Measurements from ENCODE around the gene MVK. TPM values are rescaled to one million over a fixed set of nuclear protein-coding genes. Genes with fewer than 3 reads are reported as not detected.
A peak's percentile ranks its signal among the peaks of the same experiment; 100 is the strongest.
"Not testable (repeated sequence)": the region's sequence is repeated elsewhere in the genome, so short reads cannot be mapped to it uniquely, and the experiment has no call there.

Gene MVK
- total and polyA plus RNA-seq, 5 donors: 5.8 to 10.2 (median 7.4) TPM

- no peak overlapping the region for H3K4me3 ChIP-seq (ENCODE audit: low read length)
- no peaks in the 10 kb centered on the region for H3K9me3 ChIP-seq (ENCODE audit: control insufficient read depth, low read length)
- H3K27ac ChIP-seq (ENCODE audit: low read length): no peak overlapping the region
- no peaks in the 10 kb centered on the region for H3K27me3 ChIP-seq (ENCODE audit: control insufficient read depth, insufficient read depth)
- intact Hi-C loops (cut with DNase I): loop anchor here in 1 of 4 donors (10.0 kb wide), 1 partner anchor 114 kb away; the partner anchor contains the start of gene FAM222A
- ATAC-seq (no peak), DNase-seq (peak in 1 of 3 donors; percentile 1)
- 91% methylated on average over 8 of the region's 8 CpGs for WGBS
- H3K4me1 ChIP-seq (ENCODE audit: control insufficient read depth, insufficient read depth, low read length): peaks cover 2% of the 10 kb centered on the region
Measured at GRCh38 chr12:109600995-109601394, 27.4 kb downstream of the MVK start.

GRCh38 chr12:109601557-109601956, 28.0 kb downstream of the MVK start:
- intact Hi-C loops (cut with DNase I): loop anchor here in 1 of 4 donors (10.0 kb wide), 1 partner anchor 113 kb away; the partner anchor contains the start of gene FAM222A
- ATAC-seq: no peak
- H3K27ac ChIP-seq (ENCODE audit: low read length): no peak overlapping the region
- DNase-seq: peak in 1 of 3 donors; percentile 16
- H3K4me3 ChIP-seq (ENCODE audit: low read length): no peak overlapping the region
- WGBS: 78% methylated on average over 8 of the region's 8 CpGs
- peaks cover 2% of the 10 kb centered on the region for H3K4me1 ChIP-seq (ENCODE audit: control insufficient read depth, insufficient read depth, low read length)
- no peaks in the 10 kb centered on the region for H3K9me3 ChIP-seq (ENCODE audit: control insufficient read depth, low read length)
- no peaks in the 10 kb centered on the region for H3K27me3 ChIP-seq (ENCODE audit: control insufficient read depth, insufficient read depth)

GRCh38 chr12:109602132-109602531, 28.5 kb downstream of the MVK start:
- WGBS: 89% methylated on average over 5 of the region's 5 CpGs
- not testable (repeated sequence) for H3K9me3 ChIP-seq (ENCODE audit: control insufficient read depth, low read length); H3K27me3 ChIP-seq (ENCODE audit: control insufficient read depth, insufficient read depth); H3K27ac ChIP-seq (ENCODE audit: low read length); ATAC-seq; H3K4me3 ChIP-seq (ENCODE audit: low read length); H3K4me1 ChIP-seq (ENCODE audit: control insufficient read depth, insufficient read depth, low read length)
- intact Hi-C loops (cut with DNase I): loop anchor here in 1 of 4 donors (10.0 kb wide), 1 partner anchor 113 kb away; the partner anchor contains the start of gene FAM222A
- DNase-seq: peak in 1 of 3 donors; percentile 7

GRCh38 chr12:109604132-109604585, 30.6 kb downstream of the MVK start:
- H3K27ac ChIP-seq (ENCODE audit: low read length): no peak overlapping the region
- WGBS: 94% methylated on average over 3 of the region's 3 CpGs
- ATAC-seq (no peak), DNase-seq (no peak)
- intact Hi-C loops (cut with DNase I): loop anchor here in 1 of 4 donors (10.0 kb wide), 1 partner anchor 111 kb away; the partner anchor contains the start of gene FAM222A
- no peaks in the 10 kb centered on the region for H3K9me3 ChIP-seq (ENCODE audit: control insufficient read depth, low read length)
- no peaks in the 10 kb centered on the region for H3K4me1 ChIP-seq (ENCODE audit: control insufficient read depth, insufficient read depth, low read length)
- no peak overlapping the region for H3K4me3 ChIP-seq (ENCODE audit: low read length)
- no peaks in the 10 kb centered on the region for H3K27me3 ChIP-seq (ENCODE audit: control insufficient read depth, insufficient read depth)

- WGBS: 81% methylated on average over 5 of the region's 5 CpGs
Measured at GRCh38 chr12:109605016-109605415, 31.4 kb downstream of the MVK start.

GRCh38 chr12:109605599-109606228, 32.1 kb downstream of the MVK start:
- Histone ChIP-seq H3K9me3 (ENCODE audit: control insufficient read depth, low read length) (no peaks in the 10 kb centered on the region), H3K4me1 (ENCODE audit: control insufficient read depth, insufficient read depth, low read length) (no peaks in the 10 kb centered on the region), H3K27ac (ENCODE audit: low read length) (no peak overlapping the region), H3K27me3 (ENCODE audit: control insufficient read depth, insufficient read depth) (no peaks in the 10 kb centered on the region), H3K4me3 (ENCODE audit: low read length) (no peak overlapping the region)
- DNase-seq: peak in 1 of 3 donors; percentile 27
- 74% methylated on average over 13 of the region's 13 CpGs for WGBS
- intact Hi-C loops (cut with DNase I): loop anchor here in 1 of 4 donors (10.0 kb wide), 1 partner anchor 109 kb away; the partner anchor contains the start of gene FAM222A
- no peak for ATAC-seq

More at GRCh38 chr12:109605016-109605415, 31.4 kb downstream of the MVK start:
- Histone ChIP-seq H3K27me3 (ENCODE audit: control insufficient read depth, insufficient read depth) (no peaks in the 10 kb centered on the region), H3K27ac (ENCODE audit: low read length) (no peak overlapping the region), H3K4me1 (ENCODE audit: control insufficient read depth, insufficient read depth, low read length) (no peaks in the 10 kb centered on the region), H3K4me3 (ENCODE audit: low read length) (no peak overlapping the region), H3K9me3 (ENCODE audit: control insufficient read depth, low read length) (no peaks in the 10 kb centered on the region)
- intact Hi-C loops (cut with DNase I): loop anchor here in 1 of 4 donors (10.0 kb wide), 1 partner anchor 110 kb away; the partner anchor contains the start of gene FAM222A
- DNase-seq (peak in 1 of 3 donors; percentile 13), ATAC-seq (no peak)

GRCh38 chr12:109606320-109607028, 32.9 kb downstream of the MVK start:
- Histone ChIP-seq H3K27me3 (ENCODE audit: control insufficient read depth, insufficient read depth) (no peaks in the 10 kb centered on the region), H3K27ac (ENCODE audit: low read length) (peak overlapping the region; percentile 37), H3K9me3 (ENCODE audit: control insufficient read depth, low read length) (no peaks in the 10 kb centered on the region), H3K4me3 (ENCODE audit: low read length) (no peak overlapping the region), H3K4me1 (ENCODE audit: control insufficient read depth, insufficient read depth, low read length) (no peaks in the 10 kb centered on the region)
- intact Hi-C loops (cut with DNase I): loop anchor here in 1 of 4 donors (10.0 kb wide), 1 partner anchor 108 kb away; the partner anchor contains the start of gene FAM222A
- WGBS: 14% methylated on average over 30 of the region's 30 CpGs
- DNase-seq (peak in 2 of 3 donors; percentile 72 to 74), ATAC-seq (peak; percentile 63 to 67)

GRCh38 chr12:109607618-109608017, 34.0 kb downstream of the MVK start:
- intact Hi-C loops (cut with DNase I): loop anchor here in 1 of 4 donors (10.0 kb wide), 1 partner anchor 107 kb away; the partner anchor contains the start of gene FAM222A
- Histone ChIP-seq H3K9me3 (ENCODE audit: control insufficient read depth, low read length) (no peaks in the 10 kb centered on the region), H3K27me3 (ENCODE audit: control insufficient read depth, insufficient read depth) (no peaks in the 10 kb centered on the region), H3K4me1 (ENCODE audit: control insufficient read depth, insufficient read depth, low read length) (no peaks in the 10 kb centered on the region), H3K27ac (ENCODE audit: low read length) (no peak overlapping the region), H3K4me3 (ENCODE audit: low read length) (no peak overlapping the region)
- WGBS: 82% methylated on average over 4 of the region's 4 CpGs
- ATAC-seq (no peak), DNase-seq (peak in 1 of 3 donors; percentile 5)

GRCh38 chr12:109608270-109608669, 34.7 kb downstream of the MVK start:
- ATAC-seq: no peak
- H3K4me1 ChIP-seq (ENCODE audit: control insufficient read depth, insufficient read depth, low read length): no peaks in the 10 kb centered on the region
- peak in 1 of 3 donors; percentile 1 for DNase-seq
- no peak overlapping the region for H3K27ac ChIP-seq (ENCODE audit: low read length)
- 87% methylated on average over 4 of the region's 4 CpGs for WGBS
- no peaks in the 10 kb centered on the region for H3K9me3 ChIP-seq (ENCODE audit: control insufficient read depth, low read length)
- no peak overlapping the region for H3K4me3 ChIP-seq (ENCODE audit: low read length)
- intact Hi-C loops (cut with DNase I): loop anchor here in 1 of 4 donors (10.0 kb wide), 1 partner anchor 107 kb away; the partner anchor contains the start of gene FAM222A
- H3K27me3 ChIP-seq (ENCODE audit: control insufficient read depth, insufficient read depth): no peaks in the 10 kb centered on the region

- no peak for ATAC-seq
- DNase-seq: peak in 1 of 3 donors; percentile 2
- 91% methylated on average over 3 of the region's 3 CpGs for WGBS
- Histone ChIP-seq H3K9me3 (ENCODE audit: control insufficient read depth, low read length) (no peaks in the 10 kb centered on the region), H3K4me1 (ENCODE audit: control insufficient read depth, insufficient read depth, low read length) (no peaks in the 10 kb centered on the region), H3K4me3 (ENCODE audit: low read length) (no peak overlapping the region), H3K27me3 (ENCODE audit: control insufficient read depth, insufficient read depth) (no peaks in the 10 kb centered on the region), H3K27ac (ENCODE audit: low read length) (no peak overlapping the region)
- intact Hi-C loops (cut with DNase I): loop anchor here in 1 of 4 donors (10.0 kb wide), 1 partner anchor 106 kb away; the partner anchor contains the start of gene FAM222A
Measured at GRCh38 chr12:109608793-109609192, 35.2 kb downstream of the MVK start.
